Measurements from ENCODE around the gene PIGS.
"Not testable (repeated sequence)": the region's sequence is repeated elsewhere in the genome, so short reads cannot be mapped to it uniquely, and the experiment has no call there.

Gene PIGS

GRCh38 chr17:28604031-28604430 lies 32.7 kb upstream of the PIGS start:
- H3K27ac ChIP-seq (ENCODE audit: low read depth in 2 of 2, low read length in 2 of 2); H3K27me3 ChIP-seq (ENCODE audit: control insufficient read depth in 2 of 2, insufficient read depth in 2 of 2, low read length in 2 of 2); H3K36me3 ChIP-seq (ENCODE audit: control insufficient read depth in 2 of 2, insufficient read depth in 2 of 2, low read length in 2 of 2); H3K9ac ChIP-seq (ENCODE audit: low read depth in 1 of 2, low read length in 2 of 2); H3K4me3 ChIP-seq (ENCODE audit: low read length in 2 of 2); H3K9me3 ChIP-seq (ENCODE audit: control insufficient read depth in 2 of 2, low read length in 2 of 2): not testable (repeated sequence)
- peaks cover 0 to 10% of the 10 kb centered on the region in 2 donors for H3K4me1 ChIP-seq (ENCODE audit: control insufficient read depth in 2 of 2, insufficient read depth in 2 of 2, low read length in 2 of 2)

GRCh38 chr17:28599311-28600184 lies 28.2 kb upstream of the PIGS start:
- peaks cover 10 to 22% of the 10 kb centered on the region in 2 donors for H3K4me1 ChIP-seq (ENCODE audit: control insufficient read depth in 2 of 2, insufficient read depth in 2 of 2, low read length in 2 of 2)
- no peaks in the 10 kb centered on the region for H3K27me3 ChIP-seq (ENCODE audit: control insufficient read depth in 2 of 2, insufficient read depth in 2 of 2, low read length in 2 of 2)
- no peaks in the 10 kb centered on the region for H3K36me3 ChIP-seq (ENCODE audit: control insufficient read depth in 2 of 2, insufficient read depth in 2 of 2, low read length in 2 of 2)
- H3K4me3 ChIP-seq (ENCODE audit: low read length in 2 of 2) = peak overlapping the region; percentile 93
- H3K9me3 ChIP-seq (ENCODE audit: control insufficient read depth in 2 of 2, low read length in 2 of 2) = no peaks in the 10 kb centered on the region
- peak overlapping the region; percentile 93 to 94 for H3K9ac ChIP-seq (ENCODE audit: low read depth in 1 of 2, low read length in 2 of 2)
- H3K27ac ChIP-seq (ENCODE audit: low read depth in 2 of 2, low read length in 2 of 2) = peak overlapping the region; percentile 93 to 98

- Histone ChIP-seq H3K9me3 (ENCODE audit: control insufficient read depth in 2 of 2, low read length in 2 of 2) (no peaks in the 10 kb centered on the region), H3K4me3 (ENCODE audit: low read length in 2 of 2) (peak within 1 kb of the TSS; percentile 93), H3K27me3 (ENCODE audit: control insufficient read depth in 2 of 2, insufficient read depth in 2 of 2, low read length in 2 of 2) (no peaks in the 10 kb centered on the region), H3K4me1 (ENCODE audit: control insufficient read depth in 2 of 2, insufficient read depth in 2 of 2, low read length in 2 of 2) (peaks cover 10 to 22% of the 10 kb centered on the region in 2 donors), H3K9ac (ENCODE audit: low read depth in 1 of 2, low read length in 2 of 2) (peak within 1 kb of the TSS; percentile 93 to 94), H3K27ac (ENCODE audit: low read depth in 2 of 2, low read length in 2 of 2) (peak within 1 kb of the TSS; percentile 93 to 98), H3K36me3 (ENCODE audit: control insufficient read depth in 2 of 2, insufficient read depth in 2 of 2, low read length in 2 of 2) (no peaks in the 10 kb centered on the region)
These were observed 27.5 kb upstream of the PIGS start, which contains the start of gene SPAG5 for GRCh38 chr17:28598799-28599310. SPAG5 (minus strand) TSS chr17:28599025; CDS start chr17:28598946, 79 bp downstream.

- H3K27me3 ChIP-seq (ENCODE audit: control insufficient read depth in 2 of 2, insufficient read depth in 2 of 2, low read length in 2 of 2) = no peaks in the 10 kb centered on the region
- H3K27ac ChIP-seq (ENCODE audit: low read depth in 2 of 2, low read length in 2 of 2) = peak overlapping the region; percentile 23 to 44
- peak overlapping the region; percentile 93 to 94 for H3K9ac ChIP-seq (ENCODE audit: low read depth in 1 of 2, low read length in 2 of 2)
- peak overlapping the region; percentile 93 for H3K4me3 ChIP-seq (ENCODE audit: low read length in 2 of 2)
- H3K9me3 ChIP-seq (ENCODE audit: control insufficient read depth in 2 of 2, low read length in 2 of 2) = no peaks in the 10 kb centered on the region
- H3K4me1 ChIP-seq (ENCODE audit: control insufficient read depth in 2 of 2, insufficient read depth in 2 of 2, low read length in 2 of 2) = peaks cover 10 to 22% of the 10 kb centered on the region in 2 donors
- H3K36me3 ChIP-seq (ENCODE audit: control insufficient read depth in 2 of 2, insufficient read depth in 2 of 2, low read length in 2 of 2) = no peaks in the 10 kb centered on the region
These were observed 27.1 kb upstream of the PIGS start for GRCh38 chr17:28598389-28598788.

GRCh38 chr17:28597606-28598383 lies 26.5 kb upstream of the PIGS start:
- no peaks in the 10 kb centered on the region for H3K9me3 ChIP-seq (ENCODE audit: control insufficient read depth in 2 of 2, low read length in 2 of 2)
- H3K9ac ChIP-seq (ENCODE audit: low read depth in 1 of 2, low read length in 2 of 2) = peak overlapping the region in 1 of 2 donors; percentile 93
- H3K27me3 ChIP-seq (ENCODE audit: control insufficient read depth in 2 of 2, insufficient read depth in 2 of 2, low read length in 2 of 2) = no peaks in the 10 kb centered on the region
- H3K27ac ChIP-seq (ENCODE audit: low read depth in 2 of 2, low read length in 2 of 2) = no peak overlapping the region
- H3K36me3 ChIP-seq (ENCODE audit: control insufficient read depth in 2 of 2, insufficient read depth in 2 of 2, low read length in 2 of 2) = no peaks in the 10 kb centered on the region
- H3K4me3 ChIP-seq (ENCODE audit: low read length in 2 of 2) = peak overlapping the region; percentile 93
- peaks cover 10 to 22% of the 10 kb centered on the region in 2 donors for H3K4me1 ChIP-seq (ENCODE audit: control insufficient read depth in 2 of 2, insufficient read depth in 2 of 2, low read length in 2 of 2)

- no peak overlapping the region for H3K4me3 ChIP-seq (ENCODE audit: low read length in 2 of 2)
- H3K9me3 ChIP-seq (ENCODE audit: control insufficient read depth in 2 of 2, low read length in 2 of 2) = no peaks in the 10 kb centered on the region
- no peaks in the 10 kb centered on the region for H3K36me3 ChIP-seq (ENCODE audit: control insufficient read depth in 2 of 2, insufficient read depth in 2 of 2, low read length in 2 of 2)
- H3K27me3 ChIP-seq (ENCODE audit: control insufficient read depth in 2 of 2, insufficient read depth in 2 of 2, low read length in 2 of 2) = no peaks in the 10 kb centered on the region
- no peaks in the 10 kb centered on the region for H3K4me1 ChIP-seq (ENCODE audit: control insufficient read depth in 2 of 2, insufficient read depth in 2 of 2, low read length in 2 of 2)
- H3K27ac ChIP-seq (ENCODE audit: low read depth in 2 of 2, low read length in 2 of 2) = no peak overlapping the region
- no peak overlapping the region for H3K9ac ChIP-seq (ENCODE audit: low read depth in 1 of 2, low read length in 2 of 2)
These were observed 20.9 kb upstream of the PIGS start for GRCh38 chr17:28592260-28592659.

- H3K9me3 ChIP-seq (ENCODE audit: control insufficient read depth in 2 of 2, low read length in 2 of 2) = no peaks in the 10 kb centered on the region
- H3K27ac ChIP-seq (ENCODE audit: low read depth in 2 of 2, low read length in 2 of 2) = no peak overlapping the region
- H3K4me1 ChIP-seq (ENCODE audit: control insufficient read depth in 2 of 2, insufficient read depth in 2 of 2, low read length in 2 of 2) = no peaks in the 10 kb centered on the region
- H3K27me3 ChIP-seq (ENCODE audit: control insufficient read depth in 2 of 2, insufficient read depth in 2 of 2, low read length in 2 of 2) = no peaks in the 10 kb centered on the region
- H3K4me3 ChIP-seq (ENCODE audit: low read length in 2 of 2) = no peak overlapping the region
- H3K9ac ChIP-seq (ENCODE audit: low read depth in 1 of 2, low read length in 2 of 2) = no peak overlapping the region
- peaks cover 33 to 35% of the 10 kb centered on the region in 2 donors for H3K36me3 ChIP-seq (ENCODE audit: control insufficient read depth in 2 of 2, insufficient read depth in 2 of 2, low read length in 2 of 2)
These were observed 14.5 kb upstream of the PIGS start for GRCh38 chr17:28585851-28586250.

- Histone ChIP-seq H3K27me3 (ENCODE audit: control insufficient read depth in 2 of 2, insufficient read depth in 2 of 2, low read length in 2 of 2) (no peaks in the 10 kb centered on the region), H3K9me3 (ENCODE audit: control insufficient read depth in 2 of 2, low read length in 2 of 2) (no peaks in the 10 kb centered on the region), H3K9ac (ENCODE audit: low read depth in 1 of 2, low read length in 2 of 2) (no peak overlapping the region), H3K27ac (ENCODE audit: low read depth in 2 of 2, low read length in 2 of 2) (no peak overlapping the region), H3K36me3 (ENCODE audit: control insufficient read depth in 2 of 2, insufficient read depth in 2 of 2, low read length in 2 of 2) (peaks cover 33 to 35% of the 10 kb centered on the region in 2 donors), H3K4me1 (ENCODE audit: control insufficient read depth in 2 of 2, insufficient read depth in 2 of 2, low read length in 2 of 2) (no peaks in the 10 kb centered on the region), H3K4me3 (ENCODE audit: low read length in 2 of 2) (no peak overlapping the region)
These were observed 13.1 kb upstream of the PIGS start for GRCh38 chr17:28584434-28584833.

GRCh38 chr17:28582513-28582912 lies 11.2 kb upstream of the PIGS start:
- H3K4me3 ChIP-seq (ENCODE audit: low read length in 2 of 2) = no peak overlapping the region
- H3K27me3 ChIP-seq (ENCODE audit: control insufficient read depth in 2 of 2, insufficient read depth in 2 of 2, low read length in 2 of 2) = no peaks in the 10 kb centered on the region
- no peaks in the 10 kb centered on the region for H3K9me3 ChIP-seq (ENCODE audit: control insufficient read depth in 2 of 2, low read length in 2 of 2)
- no peak overlapping the region for H3K27ac ChIP-seq (ENCODE audit: low read depth in 2 of 2, low read length in 2 of 2)
- no peaks in the 10 kb centered on the region for H3K4me1 ChIP-seq (ENCODE audit: control insufficient read depth in 2 of 2, insufficient read depth in 2 of 2, low read length in 2 of 2)
- H3K9ac ChIP-seq (ENCODE audit: low read depth in 1 of 2, low read length in 2 of 2) = no peak overlapping the region
- H3K36me3 ChIP-seq (ENCODE audit: control insufficient read depth in 2 of 2, insufficient read depth in 2 of 2, low read length in 2 of 2) = peaks cover 37 to 38% of the 10 kb centered on the region in 2 donors

GRCh38 chr17:28580959-28581358 lies 9.6 kb upstream of the PIGS start:
- H3K36me3 ChIP-seq (ENCODE audit: control insufficient read depth in 2 of 2, insufficient read depth in 2 of 2, low read length in 2 of 2) = peaks cover 34 to 36% of the 10 kb centered on the region in 2 donors
- no peak overlapping the region for H3K27ac ChIP-seq (ENCODE audit: low read depth in 2 of 2, low read length in 2 of 2)
- H3K4me3 ChIP-seq (ENCODE audit: low read length in 2 of 2) = no peak overlapping the region

More at GRCh38 chr17:28580959-28581358, 9.6 kb upstream of the PIGS start:
- H3K9me3 ChIP-seq (ENCODE audit: control insufficient read depth in 2 of 2, low read length in 2 of 2) = no peaks in the 10 kb centered on the region
- H3K9ac ChIP-seq (ENCODE audit: low read depth in 1 of 2, low read length in 2 of 2) = no peak overlapping the region
- peaks cover 0 to 7% of the 10 kb centered on the region in 2 donors for H3K4me1 ChIP-seq (ENCODE audit: control insufficient read depth in 2 of 2, insufficient read depth in 2 of 2, low read length in 2 of 2)
- no peaks in the 10 kb centered on the region for H3K27me3 ChIP-seq (ENCODE audit: control insufficient read depth in 2 of 2, insufficient read depth in 2 of 2, low read length in 2 of 2)
